T-helper 9 cell (primary cell): ENCODE data around the gene HTR2B.
"Not testable (repeated sequence)": the region's sequence is repeated elsewhere in the genome, so short reads cannot be mapped to it uniquely, and the experiment has no call there.

ENCODE experiments used
- DNase-seq: peaks from one replicate; pipeline ENCODE4 v3.0.0-alpha.2; 2020
- total RNA-seq, 2 donors: gene quantifications; one replicate each; lab custom pipeline; 2026; lab: John Stamatoyannopoulos, UW

The HTR2B gene
- 0 reads per million in 2 donors for total RNA-seq

GRCh38 chr2:231124838-231125568 is at the start of gene HTR2B:
HTR2B (minus strand) TSS chr2:231125042; CDS start chr2:231123764, 1,278 bp downstream.
- DNase-seq = no peak

GRCh38 chr2:231174211-231174651 is 49.4 kb upstream of the HTR2B start:
- DNase-seq = no peak

GRCh38 chr2:231172025-231172424 is 47.2 kb upstream of the HTR2B start:
- no peak for DNase-seq

- no peak for DNase-seq
Measured at GRCh38 chr2:231170055-231170454, 45.2 kb upstream of the HTR2B start.

- no peak for DNase-seq
Measured at GRCh38 chr2:231169488-231169887, 44.6 kb upstream of the HTR2B start.

- DNase-seq = no peak
Measured at GRCh38 chr2:231168460-231169139, 43.8 kb upstream of the HTR2B start.

GRCh38 chr2:231167745-231168459 is 43.1 kb upstream of the HTR2B start:
- no peak for DNase-seq

GRCh38 chr2:231163414-231164095 is 38.7 kb upstream of the HTR2B start:
- DNase-seq = no peak

GRCh38 chr2:231163011-231163410 is 38.2 kb upstream of the HTR2B start:
- DNase-seq = no peak

GRCh38 chr2:231161877-231162329 is 37.1 kb upstream of the HTR2B start:
- DNase-seq = no peak

- DNase-seq = no peak
Measured at GRCh38 chr2:231161252-231161839, 36.5 kb upstream of the HTR2B start.

- no peak for DNase-seq
Measured at GRCh38 chr2:231160701-231161100, 35.9 kb upstream of the HTR2B start.

- DNase-seq = no peak
Measured at GRCh38 chr2:231159306-231159705, 34.5 kb upstream of the HTR2B start.

GRCh38 chr2:231152800-231153557 is 28.1 kb upstream of the HTR2B start:
- no peak for DNase-seq

- DNase-seq = no peak
Measured at GRCh38 chr2:231146665-231147064, 21.8 kb upstream of the HTR2B start.

GRCh38 chr2:231144896-231145295 is 20.1 kb upstream of the HTR2B start:
- DNase-seq = no peak

- not testable (repeated sequence) for DNase-seq
Measured at GRCh38 chr2:231140808-231141207, 16.0 kb upstream of the HTR2B start.

- no peak for DNase-seq
Measured at GRCh38 chr2:231139796-231140195, 15.0 kb upstream of the HTR2B start.

- DNase-seq = no peak
Measured at GRCh38 chr2:231138699-231139098, 13.9 kb upstream of the HTR2B start.

- DNase-seq = no peak
Measured at GRCh38 chr2:231134910-231135655, 10.2 kb upstream of the HTR2B start.
